Neutrophil (primary cell): ENCODE data around the gene SRD5A3.

Experiments
- H3K27ac ChIP-seq: fragments of 200-600 bp; sonication (generic); 2 replicates; pipeline ENCODE4 v1.5.1; 2016; ENCODE audit warnings: mild to moderate bottlenecking, moderate library complexity
- H3K27me3 ChIP-seq: fragments of 200-600 bp; sonication (generic); 2 replicates; pipeline ENCODE4 v1.6.0; 2016; ENCODE audit warnings: mild to moderate bottlenecking
- H3K36me3 ChIP-seq: fragments of 200-600 bp; sonication (generic); 2 replicates; pipeline ENCODE4 v1.5.1; 2017
- H3K4me1 ChIP-seq, 2 experiments: fragments of 200-600 bp in 1 of 2; sonication (generic) in 1 of 2; 1 replicate in 1 of 2; 2 replicates in 1 of 2; pipeline versions ENCODE4 v1.5.1 to v1.6.1; 2013 to 2016; ENCODE audit warnings: low read depth in 1 of 2, low read length in 1 of 2, mild to moderate bottlenecking in 1 of 2, moderate library complexity in 1 of 2; ENCODE audit not compliant: control insufficient read depth in 1 of 2, insufficient read depth in 1 of 2
- H3K4me3 ChIP-seq, 2 experiments: fragments of 200-600 bp in 1 of 2; sonication (generic) in 1 of 2; 1 replicate in 1 of 2; 2 replicates in 1 of 2; pipeline ENCODE4 v1.5.1; 2013 to 2016; ENCODE audit warnings: low read depth in 1 of 2, low read length in 1 of 2, mild to moderate bottlenecking in 1 of 2, moderate library complexity in 1 of 2
- H3K9me3 ChIP-seq: fragments of 200-600 bp; sonication (generic); 2 replicates; pipeline ENCODE4 v1.5.1; 2016
- CTCF ChIP-seq: fragments of 200-600 bp; sonication (generic); IDR thresholded peaks from 2 replicates; pipeline ENCODE4 v1.5.1; 2016; ENCODE audit warnings: antibody characterized with exemption

Gene SRD5A3

GRCh38 chr4:55378617-55379467 lies 32.8 kb downstream of the SRD5A3 start:
- H3K27ac ChIP-seq: no peak overlapping the region
- TF ChIP-seq CTCF: no peak
- no peaks in the 10 kb centered on the region for H3K4me1 ChIP-seq

DNA sequence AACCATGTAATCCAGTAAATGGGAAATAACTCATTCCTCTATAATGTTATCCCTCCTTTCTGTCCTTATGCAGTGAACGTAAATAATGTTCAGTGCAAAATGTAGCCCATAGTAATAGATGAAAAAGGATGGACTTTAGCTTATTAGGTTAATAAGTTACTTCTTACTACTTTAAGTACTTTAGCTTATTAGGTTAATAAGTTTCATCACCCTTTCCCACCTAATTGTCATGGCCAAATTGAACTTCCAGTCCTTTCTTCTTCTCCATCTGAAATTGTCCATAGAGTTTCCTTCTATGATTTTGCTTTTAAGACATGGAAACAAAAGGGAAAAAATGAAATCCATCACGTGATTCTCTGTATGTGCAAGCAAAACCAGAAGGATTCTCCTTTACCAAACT lies 34.5 kb downstream of the SRD5A3 start:
- H3K4me1 ChIP-seq: no peaks in the 10 kb centered on the region
- H3K9me3 ChIP-seq: no peaks in the 10 kb centered on the region
- no peaks in the 10 kb centered on the region for H3K36me3 ChIP-seq
- no peak overlapping the region for H3K4me3 ChIP-seq
- no peak for TF ChIP-seq CTCF
- no peaks in the 10 kb centered on the region for H3K27me3 ChIP-seq
- no peak overlapping the region for H3K27ac ChIP-seq

More at GRCh38 chr4:55378617-55379467, 32.8 kb downstream of the SRD5A3 start:
- Histone ChIP-seq H3K27me3 (no peaks in the 10 kb centered on the region), H3K36me3 (no peaks in the 10 kb centered on the region), H3K9me3 (no peaks in the 10 kb centered on the region), H3K4me3 (no peak overlapping the region)

- H3K9me3 ChIP-seq: no peaks in the 10 kb centered on the region
- H3K27me3 ChIP-seq: no peaks in the 10 kb centered on the region
- H3K4me3 ChIP-seq: no peak overlapping the region
- H3K36me3 ChIP-seq: no peaks in the 10 kb centered on the region
- no peaks in the 10 kb centered on the region for H3K4me1 ChIP-seq
- no peak for TF ChIP-seq CTCF
- H3K27ac ChIP-seq: no peak overlapping the region
These were observed 35.5 kb downstream of the SRD5A3 start for GRCh38 chr4:55381502-55381901.

DNA sequence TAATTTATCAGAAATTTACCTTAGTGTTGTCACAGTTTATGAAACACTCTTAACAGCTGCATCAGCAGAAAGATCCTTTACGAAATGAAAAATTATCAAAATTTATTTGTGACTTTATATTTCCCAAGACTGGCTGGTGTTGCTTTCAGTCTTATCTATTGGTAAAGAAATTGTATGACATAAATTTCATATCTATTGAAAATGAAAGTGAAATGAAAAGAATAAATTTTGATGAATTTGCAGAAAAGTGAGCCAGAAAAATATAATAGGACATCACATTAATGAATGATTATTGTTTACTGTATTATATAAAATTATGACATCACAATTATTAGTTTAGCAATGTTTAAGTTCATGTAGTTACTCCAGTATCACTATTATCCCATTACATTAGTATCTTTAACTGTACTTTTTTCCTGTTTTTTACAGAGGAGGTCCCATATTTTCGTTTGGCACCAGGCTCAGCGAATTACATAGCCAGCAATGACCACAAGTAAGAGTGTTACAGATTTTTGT lies 36.5 kb downstream of the SRD5A3 start:
- TF ChIP-seq CTCF: no peak
- no peaks in the 10 kb centered on the region for H3K4me1 ChIP-seq
- no peaks in the 10 kb centered on the region for H3K9me3 ChIP-seq
- no peak overlapping the region for H3K4me3 ChIP-seq
- H3K36me3 ChIP-seq: no peaks in the 10 kb centered on the region
- no peaks in the 10 kb centered on the region for H3K27me3 ChIP-seq
- H3K27ac ChIP-seq: no peak overlapping the region

DNA sequence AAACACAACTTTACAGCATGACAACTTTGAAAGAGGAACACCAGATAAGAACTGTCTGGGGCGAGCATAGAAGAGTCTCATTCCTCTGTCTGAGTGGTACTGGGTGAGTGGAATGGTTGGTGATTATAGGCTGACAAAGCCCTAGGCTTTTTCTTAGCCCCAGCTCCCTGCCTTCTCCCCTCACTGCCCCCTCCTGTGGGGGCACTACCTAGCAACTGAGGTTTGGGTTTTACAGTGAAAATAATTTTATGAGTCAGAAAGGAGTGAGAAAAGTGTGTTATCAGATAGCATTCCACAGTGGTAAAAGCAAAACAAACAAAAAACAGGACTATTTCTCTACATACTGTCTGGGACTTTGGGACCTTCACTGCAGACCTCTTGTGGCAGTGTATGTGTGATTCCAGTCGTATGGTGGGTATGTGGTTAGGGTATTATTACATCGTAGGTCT lies 39.2 kb downstream of the SRD5A3 start:
- no peaks in the 10 kb centered on the region for H3K36me3 ChIP-seq
- H3K27me3 ChIP-seq: no peaks in the 10 kb centered on the region
- no peak overlapping the region for H3K4me3 ChIP-seq
- no peak overlapping the region for H3K27ac ChIP-seq
- H3K9me3 ChIP-seq: no peaks in the 10 kb centered on the region
- no peak for TF ChIP-seq CTCF
- H3K4me1 ChIP-seq: no peaks in the 10 kb centered on the region
